CD14-positive monocyte (primary cell): ENCODE data around the gene DPYD. TPM values are rescaled to one million over a fixed set of nuclear protein-coding genes. Genes with fewer than 3 reads are reported as not detected.

Experiments used
- DNase-seq, 3 donors: peaks; one replicate each; pipeline ENCODE4 v3.0.0-alpha.2; 2011 to 2022
- H2AFZ ChIP-seq: 2 replicates; pipeline ENCODE4 v1.6.0; 2012; ENCODE audit warnings: mild to moderate bottlenecking, low read depth, low read length, inconsistent platforms; ENCODE audit not compliant: insufficient read depth, poor library complexity, severe bottlenecking
- H3K27ac ChIP-seq, 2 donors: 1 replicate in 1 of 2; 2 replicates in 1 of 2; pipeline ENCODE4 v1.5.1; 2012 to 2013; ENCODE audit warnings: low read length in 2 of 2, control low read depth in 1 of 2, inconsistent platforms in 1 of 2, low read depth in 1 of 2, mild to moderate bottlenecking in 1 of 2
- H3K27me3 ChIP-seq, 2 donors: one replicate each; pipeline versions ENCODE4 v1.6.0 to v1.6.1; 2011 to 2013; ENCODE audit warnings: low read length in 2 of 2; ENCODE audit not compliant: control insufficient read depth in 2 of 2, insufficient read depth in 2 of 2
- H3K36me3 ChIP-seq, 2 donors: replicated peaks in 1 of 2; 1 replicate in 1 of 2; 2 replicates in 1 of 2; pipeline versions ENCODE4 v1.5.1 to v1.6.1; 2012 to 2013; ENCODE audit warnings: low read length in 2 of 2, control low read depth in 1 of 2, inconsistent platforms in 1 of 2, mild to moderate bottlenecking in 1 of 2; ENCODE audit not compliant: insufficient read depth in 2 of 2, control insufficient read depth in 1 of 2
- H3K4me1 ChIP-seq, 2 donors: 1 replicate in 1 of 2; 2 replicates in 1 of 2; pipeline versions ENCODE4 v1.5.1 to v1.6.1; 2012 to 2013; ENCODE audit warnings: low read length in 2 of 2, control low read depth in 1 of 2, inconsistent platforms in 1 of 2, mild to moderate bottlenecking in 1 of 2, moderate library complexity in 1 of 2; ENCODE audit not compliant: insufficient read depth in 2 of 2, control insufficient read depth in 1 of 2
- H3K4me2 ChIP-seq: replicated peaks from 2 replicates; pipeline ENCODE3; 2012; ENCODE audit warnings: low read length, moderate library complexity, mild to moderate bottlenecking; ENCODE audit not compliant: poor library complexity, severe bottlenecking; ENCODE audit errors: extremely low read depth
- H3K4me3 ChIP-seq, 3 experiments: fragments of 200-600 bp in 1 of 3; sonication (generic) in 1 of 3; replicated peaks in 1 of 3; 1 replicate in 2 of 3; 2 replicates in 1 of 3; pipeline ENCODE4 v1.5.1; 2011 to 2013; ENCODE audit warnings: low read length in 3 of 3, mild to moderate bottlenecking in 3 of 3, control low read depth in 2 of 3, low read depth in 2 of 3, inconsistent platforms in 1 of 3, moderate library complexity in 1 of 3
- H3K79me2 ChIP-seq: 2 replicates; pipeline ENCODE4 v1.6.0; 2012; ENCODE audit warnings: mild to moderate bottlenecking, control low read depth, inconsistent platforms, low read length, moderate library complexity; ENCODE audit not compliant: insufficient read depth
- H3K9ac ChIP-seq: 2 replicates; pipeline ENCODE4 v1.6.0; 2017; ENCODE audit warnings: low read length, mild to moderate bottlenecking; ENCODE audit not compliant: insufficient read depth, poor library complexity, severe bottlenecking
- H3K9me3 ChIP-seq, 2 donors: replicated peaks in 1 of 2; 1 replicate in 1 of 2; 2 replicates in 1 of 2; pipeline versions ENCODE4 v1.5.1 to v1.6.1; 2012 to 2013; ENCODE audit warnings: low read length in 2 of 2, control low read depth in 1 of 2; ENCODE audit not compliant: control insufficient read depth in 1 of 2, insufficient read depth in 1 of 2
- H4K20me1 ChIP-seq: 2 replicates; pipeline ENCODE4 v1.6.0; 2012; ENCODE audit warnings: mild to moderate bottlenecking, low read length, control low read depth, moderate library complexity; ENCODE audit not compliant: insufficient read depth
- H3K27ac Mint-ChIP-seq, 7 donors: one replicate each; pipeline ENCODE4 v1.8.0; 2020; ENCODE audit warnings: mild to moderate bottlenecking in 7 of 7, mixed read lengths in 7 of 7, moderate library complexity in 6 of 7, inconsistent platforms in 2 of 7
- H3K27me3 Mint-ChIP-seq, 3 donors: one replicate each; pipeline ENCODE4 v1.8.0; 2021 to 2022; ENCODE audit warnings: low read depth in 3 of 3, mild to moderate bottlenecking in 3 of 3, mixed read lengths in 3 of 3, moderate library complexity in 3 of 3, inconsistent platforms in 1 of 3
- H3K36me3 Mint-ChIP-seq, 2 donors: one replicate each; pipeline ENCODE4 v1.8.0; 2020; ENCODE audit warnings: mixed read lengths in 2 of 2, inconsistent platforms in 1 of 2, mild to moderate bottlenecking in 1 of 2
- H3K4me1 Mint-ChIP-seq: one replicate; pipeline ENCODE4 v1.8.0; 2020; ENCODE audit warnings: mild to moderate bottlenecking, mixed read lengths
- H3K4me3 Mint-ChIP-seq, 2 donors: one replicate each; pipeline ENCODE4 v1.8.0; 2020; ENCODE audit warnings: mild to moderate bottlenecking in 2 of 2, mixed read lengths in 2 of 2, moderate library complexity in 1 of 2
- H3K9me3 Mint-ChIP-seq, 7 donors: one replicate each; pipeline ENCODE4 v1.8.0; 2020 to 2022; ENCODE audit warnings: mixed read lengths in 7 of 7, mild to moderate bottlenecking in 6 of 7, moderate library complexity in 6 of 7, inconsistent platforms in 2 of 7
- CTCF ChIP-seq: fragments of 200-600 bp; IDR thresholded peaks from one replicate; pipeline ENCODE4 v1.8.0; 2022; ENCODE audit warnings: antibody characterized with exemption, mild to moderate bottlenecking
- WGBS: methylation state at CpG from one replicate; pipeline ENCODE4 v1.1.5; 2013; ENCODE audit warnings: missing lambda C conversion rate; ENCODE audit not compliant: insufficient coverage; 5-methylcytosine and 5-hydroxymethylcytosine counted together
- intact Hi-C, 2 donors: fragments of 100-400 bp; cut with micrococcal nuclease; formaldehyde crosslinking; loops; one replicate each; pipeline versions ENCODE4 v1.15.0 to v1.15.1; 2023
- polyA plus RNA-seq, 3 donors: library from polyadenylated mRNA; depleted of rRNA in 1 of 3; unstranded in 2 of 3; stranded (reverse) in 1 of 3; fragments of 300-500 nt in 2 of 3; fragments of >200 nt in 1 of 3; fragmentation: Illumina TruSeq in 2 of 3; gene quantifications; 1 replicate in 2 of 3; 2 replicates in 1 of 3; pipeline ENCODE4 v1.2.3, GENCODE V29; 2012 to 2021

Gene DPYD
- polyA plus RNA-seq, 3 donors: 87.6 to 171 (median 144) TPM

DNA sequence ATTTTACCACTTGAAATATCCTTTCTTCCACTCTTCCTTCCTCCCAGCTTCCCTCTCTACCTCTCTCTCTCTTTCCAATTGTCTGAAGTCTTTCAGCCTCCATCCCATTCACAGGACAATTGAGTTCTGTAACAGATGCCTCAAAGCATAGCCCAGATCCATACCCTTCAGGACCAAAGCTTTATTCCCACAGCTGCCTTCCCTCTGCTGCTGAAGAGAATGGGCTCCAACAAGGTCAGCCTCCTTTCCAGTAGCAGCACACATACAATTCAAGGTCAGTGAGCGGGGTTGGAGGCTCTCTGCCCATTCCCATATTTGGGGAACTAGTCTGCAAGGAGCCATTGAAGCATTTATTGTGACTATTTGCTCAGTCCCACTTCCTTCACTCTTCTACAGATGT lies 179.9 kb downstream of the DPYD start:
- no peaks in the 10 kb centered on the region for H3K4me1 ChIP-seq
- H3K9me3 ChIP-seq: no peaks in the 10 kb centered on the region
- DNase-seq: no peak
- Mint-ChIP-seq H3K4me3 (no peak overlapping the region), H3K27me3 (no peaks in the 10 kb centered on the region), H3K9me3 (no peaks in the 10 kb centered on the region), H3K36me3 (peaks cover 34 to 40% of the 10 kb centered on the region in 2 donors), H3K4me1 (no peaks in the 10 kb centered on the region), H3K27ac (peak overlapping the region in 5 of 7 donors; percentile 25 to 66 (median 48))
- H3K4me2 ChIP-seq: no peak overlapping the region
- intact Hi-C loops: no loop called here
- no peak overlapping the region for H3K4me3 ChIP-seq
- peaks cover 4% of the 10 kb centered on the region for H3K79me2 ChIP-seq
- H3K36me3 ChIP-seq: peaks cover 22 to 71% of the 10 kb centered on the region in 2 donors
- 100% methylated on average over 1 of the region's 1 CpG for WGBS
- no peak overlapping the region for H3K9ac ChIP-seq
- H2AFZ ChIP-seq: no peak overlapping the region
- H3K27ac ChIP-seq: no peak overlapping the region
- H4K20me1 ChIP-seq: peaks cover 100% of the 10 kb centered on the region
- H3K27me3 ChIP-seq: no peaks in the 10 kb centered on the region
- no peak for TF ChIP-seq CTCF

DNA sequence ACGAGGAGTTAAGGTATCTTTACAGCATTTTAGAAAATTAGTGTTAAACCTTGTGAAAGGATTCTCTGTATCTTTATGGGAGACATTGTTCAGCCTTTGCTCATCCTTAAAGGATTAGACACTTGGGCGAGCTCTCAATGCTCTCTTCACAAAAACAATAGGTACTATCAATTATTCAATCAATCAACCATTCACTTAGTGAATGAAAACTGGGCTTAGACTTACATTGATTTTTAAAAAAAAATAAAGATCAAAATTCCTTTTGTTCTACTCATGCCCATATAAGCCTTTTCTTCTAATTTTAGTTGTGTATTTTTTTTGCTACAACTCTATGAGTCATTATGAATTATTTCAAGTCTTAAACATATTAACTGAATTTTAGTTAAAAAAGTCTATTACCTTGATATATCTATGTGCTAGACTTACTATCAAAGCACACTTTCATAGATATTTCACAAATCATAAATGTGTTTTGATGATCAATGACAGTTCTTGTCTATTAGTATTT lies 181.2 kb downstream of the DPYD start:
- TF ChIP-seq CTCF: no peak
- H3K27me3 ChIP-seq: no peaks in the 10 kb centered on the region
- H3K27me3 Mint-ChIP-seq: peaks cover 0 to 2% (median 0%) of the 10 kb centered on the region in 3 donors
- no peaks in the 10 kb centered on the region for H3K4me1 Mint-ChIP-seq
- H3K36me3 ChIP-seq: peaks cover 22 to 71% of the 10 kb centered on the region in 2 donors
- no peaks in the 10 kb centered on the region for H3K9me3 ChIP-seq
- H3K4me3 Mint-ChIP-seq: no peak overlapping the region
- no CpG with 5 or more reads among the region's 2 CpGs for WGBS
- H3K4me2 ChIP-seq: no peak overlapping the region
- H3K27ac ChIP-seq: no peak overlapping the region
- no peak overlapping the region for H3K9ac ChIP-seq
- no peaks in the 10 kb centered on the region for H3K9me3 Mint-ChIP-seq
- H2AFZ ChIP-seq: no peak overlapping the region
- H3K4me1 ChIP-seq: no peaks in the 10 kb centered on the region
- H3K79me2 ChIP-seq: peaks cover 8% of the 10 kb centered on the region
- H4K20me1 ChIP-seq: peaks cover 98% of the 10 kb centered on the region
- intact Hi-C loops: no loop called here
- no peak overlapping the region for H3K4me3 ChIP-seq
- DNase-seq: no peak
- no peak overlapping the region for H3K27ac Mint-ChIP-seq
- peaks cover 34 to 43% of the 10 kb centered on the region in 2 donors for H3K36me3 Mint-ChIP-seq
